Sigmoid colon (tissue), 3 donors: Measurements from ENCODE around the gene ACACA.

ENCODE experiments used
- CTCF ChIP-seq, 4 experiments: fragments of 450-650 bp in 3 of 4; fragments of 200-600 bp in 1 of 4; IDR thresholded peaks; one replicate each; pipeline ENCODE4 v1.5.1; 2016 to 2019; ENCODE audit warnings: antibody characterized with exemption in 4 of 4, mild to moderate bottlenecking in 3 of 4, moderate library complexity in 2 of 4
- POLR2A ChIP-seq, 2 donors: fragments of 450-650 bp; IDR thresholded peaks; one replicate each; pipeline ENCODE4 v1.6.1; 2016; ENCODE audit warnings: antibody characterized with exemption in 2 of 2, mild to moderate bottlenecking in 2 of 2, moderate library complexity in 2 of 2

GRCh38 chr17:37327341-37328090 is 79.1 kb downstream of the ACACA start:
- TF ChIP-seq CTCF (IDR thresholded peaks at IDR 0.05), result no peak
- no peak for TF ChIP-seq POLR2A (IDR thresholded peaks at IDR 0.05)
